Mesendoderm (in vitro differentiated cells): ENCODE data around the gene PLAC1.

Source experiments
- DNase-seq: peaks from one replicate; pipeline ENCODE4 v3.0.0; 2013
- H2AK5ac ChIP-seq: 2 replicates; pipeline ENCODE4 v1.6.1; 2013; ENCODE audit warnings: low read length, inconsistent platforms
- H2BK120ac ChIP-seq: 2 replicates; pipeline ENCODE4 v1.6.1; 2013; ENCODE audit warnings: low read depth, mild to moderate bottlenecking, low read length, moderate library complexity, mixed read lengths
- H2BK15ac ChIP-seq: replicated peaks from 2 replicates; pipeline ENCODE4 v1.6.1; 2013; ENCODE audit warnings: low read depth, mild to moderate bottlenecking, moderate library complexity
- H2BK5ac ChIP-seq: 2 replicates; pipeline ENCODE4 v1.6.1; 2013; ENCODE audit warnings: low read length, inconsistent platforms
- H3K18ac ChIP-seq: 2 replicates; pipeline ENCODE4 v1.6.1; 2013; ENCODE audit warnings: mild to moderate bottlenecking, low read length, mixed read lengths
- H3K23ac ChIP-seq: one replicate; pipeline ENCODE4 v1.6.1; 2013; ENCODE audit warnings: low read length
- H3K27ac ChIP-seq: 2 replicates; pipeline ENCODE4 v1.5.1; 2013; ENCODE audit warnings: low read depth, mild to moderate bottlenecking, inconsistent platforms, low read length, moderate library complexity
- H3K27me3 ChIP-seq: 2 replicates; pipeline ENCODE4 v1.6.1; 2013; ENCODE audit warnings: low read length, control low read depth, mild to moderate bottlenecking, inconsistent platforms; ENCODE audit not compliant: insufficient read depth, poor library complexity
- H3K36me3 ChIP-seq: 2 replicates; pipeline ENCODE4 v1.6.1; 2013; ENCODE audit warnings: low read length, inconsistent platforms; ENCODE audit not compliant: control insufficient read depth, insufficient read depth
- H3K4ac ChIP-seq: one replicate; pipeline ENCODE4 v1.6.1; 2013; ENCODE audit warnings: low read depth, mild to moderate bottlenecking, low read length, moderate library complexity
- H3K4me1 ChIP-seq: 2 replicates; pipeline ENCODE4 v1.6.1; 2013; ENCODE audit warnings: low read depth, low read length, inconsistent platforms; ENCODE audit not compliant: control insufficient read depth
- H3K4me2 ChIP-seq: 2 replicates; pipeline ENCODE4 v1.6.1; 2013; ENCODE audit warnings: low read length
- H3K4me3 ChIP-seq: 2 replicates; pipeline ENCODE4 v1.5.1; 2013; ENCODE audit warnings: mild to moderate bottlenecking, low read length
- H3K56ac ChIP-seq: one replicate; pipeline ENCODE4 v1.6.1; 2013; ENCODE audit warnings: low read length
- H3K79me1 ChIP-seq: 2 replicates; pipeline ENCODE4 v1.6.1; 2013; ENCODE audit warnings: low read length, inconsistent platforms
- H3K79me2 ChIP-seq: 2 replicates; pipeline ENCODE4 v1.6.1; 2013; ENCODE audit warnings: mild to moderate bottlenecking, low read length; ENCODE audit not compliant: control insufficient read depth, insufficient read depth
- H3K9ac ChIP-seq: 2 replicates; pipeline ENCODE4 v1.6.1; 2013; ENCODE audit warnings: low read length, inconsistent platforms
- H4K5ac ChIP-seq: one replicate; pipeline ENCODE4 v1.6.1; 2013; ENCODE audit warnings: low read length
- H4K8ac ChIP-seq: one replicate; pipeline ENCODE4 v1.6.1; 2013; ENCODE audit warnings: low read depth, mild to moderate bottlenecking, control low read depth, low read length, moderate library complexity
- WGBS: extraction: QIAGEN DNeasy Blood & Tissue Kit; methylation state at CpG from one replicate; pipeline ENCODE4 v1.1.7; 2013; ENCODE audit warnings: low lambda C conversion rate, missing lambda C conversion rate; ENCODE audit not compliant: insufficient coverage; ENCODE audit errors: extremely low coverage; 5-methylcytosine and 5-hydroxymethylcytosine counted together

Gene PLAC1

GRCh38 chrX:134619838-134620237, 38.4 kb downstream of the PLAC1 start:
- no peak for DNase-seq
- H4K5ac ChIP-seq: no peak overlapping the region
- no CpG with 5 or more reads among the region's 1 CpG for WGBS
- no peak overlapping the region for H3K4ac ChIP-seq
- no peak overlapping the region for H2BK120ac ChIP-seq
- H3K18ac ChIP-seq: no peak overlapping the region
- H2BK5ac ChIP-seq: no peak overlapping the region
- H3K9ac ChIP-seq: no peak overlapping the region
- H3K36me3 ChIP-seq: no peaks in the 10 kb centered on the region
- no peak overlapping the region for H3K4me3 ChIP-seq
- H3K56ac ChIP-seq: no peak overlapping the region
- no peak overlapping the region for H2AK5ac ChIP-seq
- H4K8ac ChIP-seq: no peak overlapping the region
- no peak overlapping the region for H3K23ac ChIP-seq
- H3K79me1 ChIP-seq: no peaks in the 10 kb centered on the region
- H3K27me3 ChIP-seq: no peaks in the 10 kb centered on the region
- no peak overlapping the region for H2BK15ac ChIP-seq
- H3K4me2 ChIP-seq: no peak overlapping the region
- H3K79me2 ChIP-seq: no peaks in the 10 kb centered on the region
- H3K4me1 ChIP-seq: no peaks in the 10 kb centered on the region
- H3K27ac ChIP-seq: no peak overlapping the region

GRCh38 chrX:134613396-134613795, 44.9 kb downstream of the PLAC1 start:
- no peak overlapping the region for H2BK15ac ChIP-seq
- no peak overlapping the region for H3K27ac ChIP-seq
- no peak overlapping the region for H2BK120ac ChIP-seq
- H3K56ac ChIP-seq: no peak overlapping the region
- no peak overlapping the region for H3K4me2 ChIP-seq
- no peaks in the 10 kb centered on the region for H3K27me3 ChIP-seq
- H2BK5ac ChIP-seq: no peak overlapping the region
- H3K4ac ChIP-seq: no peak overlapping the region
- no CpG with 5 or more reads among the region's 3 CpGs for WGBS
- no peak overlapping the region for H2AK5ac ChIP-seq
- no peak overlapping the region for H3K9ac ChIP-seq
- H4K8ac ChIP-seq: no peak overlapping the region
- H4K5ac ChIP-seq: no peak overlapping the region
- no peaks in the 10 kb centered on the region for H3K4me1 ChIP-seq
- no peaks in the 10 kb centered on the region for H3K79me2 ChIP-seq
- no peak overlapping the region for H3K4me3 ChIP-seq
- H3K79me1 ChIP-seq: no peaks in the 10 kb centered on the region
- no peak overlapping the region for H3K18ac ChIP-seq
- no peak for DNase-seq
- H3K36me3 ChIP-seq: no peaks in the 10 kb centered on the region
- H3K23ac ChIP-seq: no peak overlapping the region

- H3K79me1 ChIP-seq: no peaks in the 10 kb centered on the region
- no peaks in the 10 kb centered on the region for H3K79me2 ChIP-seq
- no peaks in the 10 kb centered on the region for H3K36me3 ChIP-seq
- H3K4me1 ChIP-seq: no peaks in the 10 kb centered on the region
- no peak overlapping the region for H3K4ac ChIP-seq
- no peak overlapping the region for H3K56ac ChIP-seq
- no peak overlapping the region for H3K9ac ChIP-seq
- H3K23ac ChIP-seq: no peak overlapping the region
- no peak overlapping the region for H2BK5ac ChIP-seq
- no peak overlapping the region for H3K4me3 ChIP-seq
- H2AK5ac ChIP-seq: no peak overlapping the region
- H4K8ac ChIP-seq: no peak overlapping the region
- no peak overlapping the region for H3K18ac ChIP-seq
- H2BK15ac ChIP-seq: no peak overlapping the region
- H3K27ac ChIP-seq: no peak overlapping the region
- no peak overlapping the region for H4K5ac ChIP-seq
- H3K27me3 ChIP-seq: no peaks in the 10 kb centered on the region
- no peak for DNase-seq
- no peak overlapping the region for H3K4me2 ChIP-seq
- WGBS: no CpG with 5 or more reads among the region's 1 CpG
- no peak overlapping the region for H2BK120ac ChIP-seq
These were observed 50.1 kb downstream of the PLAC1 start for GRCh38 chrX:134608153-134608552.

- no peak overlapping the region for H4K5ac ChIP-seq
- no peak overlapping the region for H3K4me3 ChIP-seq
- no CpG with 5 or more reads among the region's 6 CpGs for WGBS
These were observed 50.7 kb downstream of the PLAC1 start for GRCh38 chrX:134607523-134607922.

GRCh38 chrX:134604701-134605311, 53.5 kb downstream of the PLAC1 start:
- H3K4me2 ChIP-seq: no peak overlapping the region
- H2BK5ac ChIP-seq: no peak overlapping the region
- no peak overlapping the region for H3K9ac ChIP-seq
- no peaks in the 10 kb centered on the region for H3K79me1 ChIP-seq
- no peaks in the 10 kb centered on the region for H3K27me3 ChIP-seq
- no peak overlapping the region for H3K56ac ChIP-seq
- H4K8ac ChIP-seq: no peak overlapping the region
- no peak overlapping the region for H3K4me3 ChIP-seq
- H3K36me3 ChIP-seq: no peaks in the 10 kb centered on the region
- WGBS: no CpG with 5 or more reads among the region's 4 CpGs
- no peaks in the 10 kb centered on the region for H3K79me2 ChIP-seq
- H2BK120ac ChIP-seq: no peak overlapping the region
- DNase-seq: peak; percentile 12
- H4K5ac ChIP-seq: no peak overlapping the region
- H3K4me1 ChIP-seq: no peaks in the 10 kb centered on the region
- no peak overlapping the region for H3K23ac ChIP-seq
- H2BK15ac ChIP-seq: no peak overlapping the region
- H3K18ac ChIP-seq: peak overlapping the region; percentile 20
- H3K27ac ChIP-seq: no peak overlapping the region
- H3K4ac ChIP-seq: peak overlapping the region; percentile 42
- no peak overlapping the region for H2AK5ac ChIP-seq

More at GRCh38 chrX:134607523-134607922, 50.7 kb downstream of the PLAC1 start:
- Histone ChIP-seq H2BK15ac (no peak overlapping the region), H4K8ac (no peak overlapping the region), H2BK5ac (no peak overlapping the region), H2AK5ac (no peak overlapping the region), H3K4me1 (no peaks in the 10 kb centered on the region), H3K9ac (no peak overlapping the region), H2BK120ac (no peak overlapping the region), H3K56ac (no peak overlapping the region), H3K27me3 (no peaks in the 10 kb centered on the region), H3K79me2 (no peaks in the 10 kb centered on the region), H3K79me1 (no peaks in the 10 kb centered on the region), H3K4me2 (no peak overlapping the region), H3K18ac (no peak overlapping the region), H3K4ac (no peak overlapping the region), H3K27ac (no peak overlapping the region), H3K36me3 (no peaks in the 10 kb centered on the region), H3K23ac (no peak overlapping the region)
- DNase-seq: no peak
